Measurements from ENCODE around the gene ZNF227.

GRCh38 chr19:44204772-44205171, 7.6 kb upstream of the ZNF227 start:
- TF ChIP-seq CTCF (IDR thresholded peaks at IDR 0.05) (no peak), POLR2A (IDR thresholded peaks at IDR 0.05) (no peak)
